Keratinocyte (primary cell): ENCODE measurements around the gene MMP28. TPM values are rescaled to one million over a fixed set of nuclear protein-coding genes. Genes with fewer than 3 reads are reported as not detected.

ENCODE experiments used
- DNase-seq: peaks from one replicate; pipeline ENCODE4 v3.0.0-alpha.2; 2011; ENCODE audit warnings: low read depth, missing footprints, low spot score
- FAIRE-seq: peaks from 2 replicates; lab custom pipeline; 2011; peaks lifted over from hg19 to GRCh38; lab: Jason Lieb, UNC
- H2AFZ ChIP-seq: 2 replicates; pipeline ENCODE4 v1.6.0; 2012; ENCODE audit warnings: low read length, control low read depth, inconsistent platforms; ENCODE audit not compliant: control insufficient read depth
- H3K27ac ChIP-seq: 2 replicates; pipeline ENCODE4 v1.5.1; 2011; ENCODE audit warnings: low read length; ENCODE audit not compliant: control insufficient read depth, insufficient read depth
- H3K27me3 ChIP-seq: 3 replicates; pipeline ENCODE4 v1.6.0; 2011; ENCODE audit warnings: low read length; ENCODE audit not compliant: control insufficient read depth, insufficient read depth; ENCODE audit errors: extremely low read depth
- H3K36me3 ChIP-seq, 2 experiments: 2 replicates in 1 of 2; 3 replicates in 1 of 2; pipeline ENCODE4 v1.5.1; 2011; ENCODE audit warnings: low read length in 2 of 2, mild to moderate bottlenecking in 1 of 2; ENCODE audit not compliant: control insufficient read depth in 2 of 2, insufficient read depth in 2 of 2; ENCODE audit errors: extremely low read depth in 1 of 2
- H3K4me1 ChIP-seq: 3 replicates; pipeline ENCODE4 v1.5.1; 2011; ENCODE audit warnings: low read length; ENCODE audit not compliant: control insufficient read depth, insufficient read depth; ENCODE audit errors: extremely low read depth
- H3K4me2 ChIP-seq: 3 replicates; pipeline ENCODE4 v1.6.0; 2011; ENCODE audit warnings: low read depth, low read length; ENCODE audit not compliant: control insufficient read depth, insufficient read depth; ENCODE audit errors: extremely low read depth
- H3K4me3 ChIP-seq, 3 experiments: fragments of 200-600 bp in 1 of 3; sonication (generic) in 1 of 3; 2 replicates in 2 of 3; 3 replicates in 1 of 3; pipeline ENCODE4 v1.5.1; 2011 to 2016; ENCODE audit warnings: low read length in 3 of 3, mild to moderate bottlenecking in 3 of 3, control low read depth in 2 of 3, inconsistent platforms in 1 of 3, low read depth in 1 of 3, mixed read lengths in 1 of 3, mixed run types in 1 of 3, moderate library complexity in 1 of 3; ENCODE audit not compliant: control insufficient read depth in 2 of 3, insufficient read depth in 2 of 3; ENCODE audit errors: extremely low read depth in 1 of 3
- H3K79me2 ChIP-seq: 2 replicates; pipeline ENCODE4 v1.6.0; 2012; ENCODE audit warnings: low read length; ENCODE audit not compliant: control insufficient read depth, insufficient read depth
- H3K9ac ChIP-seq: 3 replicates; pipeline ENCODE4 v1.6.0; 2011; ENCODE audit warnings: low read length; ENCODE audit not compliant: control insufficient read depth, insufficient read depth; ENCODE audit errors: extremely low read depth
- H3K9me1 ChIP-seq: 3 replicates; pipeline ENCODE4 v1.6.0; 2011; ENCODE audit warnings: low read length; ENCODE audit not compliant: control insufficient read depth, insufficient read depth; ENCODE audit errors: extremely low read depth
- H3K9me3 ChIP-seq: 2 replicates; pipeline ENCODE4 v1.5.1; 2012; ENCODE audit warnings: low read depth, low read length; ENCODE audit not compliant: control insufficient read depth
- H4K20me1 ChIP-seq: 3 replicates; pipeline ENCODE4 v1.6.0; 2011; ENCODE audit warnings: low read length; ENCODE audit not compliant: control insufficient read depth, insufficient read depth; ENCODE audit errors: extremely low read depth
- CTCF ChIP-seq, 3 experiments: IDR thresholded peaks in 1 of 3; conservative IDR thresholded peaks in 1 of 3; optimal IDR thresholded peaks in 1 of 3; 2 replicates in 2 of 3; 3 replicates in 1 of 3; pipeline versions ENCODE3 to v1.5.1; 2011; ENCODE audit warnings: low read length in 3 of 3, mild to moderate bottlenecking in 3 of 3, moderate library complexity in 2 of 3, control low read depth in 1 of 3, inconsistent platforms in 1 of 3; ENCODE audit not compliant: insufficient read depth in 2 of 3; ENCODE audit errors: extremely low read depth in 1 of 3
- EZH2 ChIP-seq: IDR thresholded peaks from one replicate; pipeline ENCODE4 v1.6.1; 2012; ENCODE audit warnings: inconsistent platforms, mild to moderate bottlenecking, low read length, moderate library complexity
- dilution Hi-C: fragments of 300-500 bp; cut with MboI; formaldehyde crosslinking; loops from one replicate; pipeline ENCODE4 v1.7.0; 2020; ENCODE audit warnings: low sequenced_read_pairs; ENCODE audit not compliant: extremely low pct_ligation_motif_present
- polyA plus RNA-seq, 5 experiments: library from polyadenylated mRNA; depleted of rRNA in 3 of 5; stranded (reverse) in 3 of 5; stranded (forward) in 1 of 5; unstranded in 1 of 5; fragments of >200 nt; gene quantifications; 1 replicate in 1 of 5; 2 replicates in 3 of 5; 3 replicates in 1 of 5; pipeline versions ENCODE4 v1.2.1 to v1.2.3, GENCODE V29; 2011 to 2012; ENCODE audit warnings: missing spikeins in 2 of 5, low read depth in 1 of 5, low replicate concordance in 1 of 5

Gene MMP28
- polyA plus RNA-seq, 1 donor (not counting 4 experiments of a cell fraction or from before 2014, with no cell fraction given) = 21.3 TPM

GRCh38 chr17:35731917-35732805, 63.3 kb downstream of the MMP28 start:
- Histone ChIP-seq H3K4me2 (no peak overlapping the region), H4K20me1 (no peaks in the 10 kb centered on the region), H3K27ac (no peak overlapping the region), H3K27me3 (peaks cover 10% of the 10 kb centered on the region), H3K79me2 (no peaks in the 10 kb centered on the region), H3K4me1 (peaks cover 5% of the 10 kb centered on the region), H3K4me3 (no peak overlapping the region), H2AFZ (no peak overlapping the region), H3K9me3 (no peaks in the 10 kb centered on the region), H3K36me3 (peaks cover 0 to under 1% of the 10 kb centered on the region in 2 experiments), H3K9ac (no peak overlapping the region), H3K9me1 (no peaks in the 10 kb centered on the region)
- FAIRE-seq (no peak), DNase-seq (no peak)
- TF ChIP-seq EZH2 (peak; percentile 88), CTCF (optimal IDR thresholded peaks at IDR 0.05 in 1 of 3, IDR thresholded peaks at IDR 0.05 in 1 of 3, conservative IDR thresholded peaks at IDR 0.05 in 1 of 3; ENCODE audit: extremely low read depth in 1 of 3, insufficient read depth in 2 of 3, low read length in 3 of 3) (no peak)
- dilution Hi-C loops = no loop called here

DNA sequence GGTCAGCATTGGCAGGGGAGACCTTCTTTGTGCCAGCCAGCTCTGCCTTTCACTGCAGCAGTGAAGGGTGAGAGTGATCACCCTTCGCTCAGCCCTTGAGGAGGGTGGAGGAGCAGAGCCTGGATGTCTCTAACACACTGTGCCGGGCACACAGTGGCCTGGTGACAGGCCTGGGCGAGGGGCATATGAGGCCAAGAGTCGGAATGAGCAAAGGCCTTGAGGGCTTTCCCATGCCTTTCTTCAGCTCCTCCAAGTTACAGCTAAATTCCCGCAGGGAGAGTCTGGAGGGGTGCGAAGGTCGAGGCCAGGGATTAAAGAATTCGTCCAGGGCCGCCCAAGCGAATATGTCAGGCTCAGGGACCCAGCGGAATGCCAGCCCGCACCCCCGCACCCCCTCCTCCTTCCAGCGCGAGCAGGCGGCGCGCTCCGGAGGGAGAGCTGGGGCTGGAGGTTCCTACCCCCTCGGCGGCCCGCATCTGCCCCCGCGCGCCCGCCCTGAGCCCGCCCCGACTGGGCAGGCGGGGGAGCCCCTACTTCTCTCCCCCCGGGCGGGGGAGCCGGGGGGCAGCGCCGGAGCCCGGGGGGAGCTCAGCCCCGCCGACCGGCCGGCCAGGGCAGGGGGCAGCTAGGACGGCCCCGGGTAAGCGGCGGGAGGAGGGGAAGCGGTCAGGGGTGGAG, 64.1 kb downstream of the MMP28 start, which contains the start of gene RASL10B:
TSS of gene RASL10B (plus strand) at position 401 of the 678 bp plus-strand sequence. CDS start 3,546 bp downstream, outside the sequence.
- TF ChIP-seq CTCF (optimal IDR thresholded peaks at IDR 0.05 in 1 of 3, IDR thresholded peaks at IDR 0.05 in 1 of 3, conservative IDR thresholded peaks at IDR 0.05 in 1 of 3; ENCODE audit: extremely low read depth in 1 of 3, insufficient read depth in 2 of 3, low read length in 3 of 3) (no peak), EZH2 (peak; percentile 37)
- no peak for DNase-seq
- H3K9me3 ChIP-seq = no peaks in the 10 kb centered on the region
- peaks cover 0 to 1% of the 10 kb centered on the region in 2 experiments for H3K36me3 ChIP-seq
- no peak within 1 kb of the TSS for H3K9ac ChIP-seq
- H3K9me1 ChIP-seq = no peaks in the 10 kb centered on the region
- dilution Hi-C loops = no loop called here
- no peak within 1 kb of the TSS for H3K27ac ChIP-seq
- FAIRE-seq = no peak
- peak within 1 kb of the TSS in 2 of 3 experiments; percentile 24 to 44 for H3K4me3 ChIP-seq
- peaks cover 6% of the 10 kb centered on the region for H3K4me1 ChIP-seq
- peaks cover 10% of the 10 kb centered on the region for H3K27me3 ChIP-seq
- H3K4me2 ChIP-seq = peak within 1 kb of the TSS; percentile 33
- no peaks in the 10 kb centered on the region for H3K79me2 ChIP-seq
- H2AFZ ChIP-seq = no peak within 1 kb of the TSS
- no peaks in the 10 kb centered on the region for H4K20me1 ChIP-seq
